Heart right ventricle (tissue), 16 donors: ENCODE results near the gene KRTAP10-6. TPM values are rescaled to one million over a fixed set of nuclear protein-coding genes. Genes with fewer than 3 reads are reported as not detected.

Experiments used
- ATAC-seq, 8 donors: fragments of 200-7000 bp; cut with Tn5 transposase; one replicate each; pipeline ENCODE4 v1.9.1; 2020; ENCODE audit warnings: mild to moderate bottlenecking in 8 of 8, moderate library complexity in 8 of 8, moderate number of reproducible peaks in 1 of 8
- DNase-seq, 2 donors: peaks; one replicate each; pipeline ENCODE4 v3.0.0-alpha.2; 2020
- H3K27ac ChIP-seq, 10 donors: fragments of 200-600 bp; sonication (generic) in 2 of 10; one replicate each; pipeline versions ENCODE4 v1.5.0 to v1.8.0; 2020 to 2022; ENCODE audit warnings: mild to moderate bottlenecking in 3 of 10
- H3K27me3 ChIP-seq, 7 donors: fragments of 200-600 bp; one replicate each; pipeline ENCODE4 v1.8.0; 2021 to 2022; ENCODE audit warnings: mild to moderate bottlenecking in 2 of 7
- H3K36me3 ChIP-seq, 9 donors: fragments of 200-600 bp; sonication (generic) in 1 of 9; one replicate each; pipeline versions ENCODE4 v1.5.0 to v1.8.0; 2020 to 2022; ENCODE audit warnings: mild to moderate bottlenecking in 2 of 9
- H3K4me1 ChIP-seq, 9 donors: fragments of 200-600 bp; sonication (generic) in 1 of 9; one replicate each; pipeline versions ENCODE4 v1.5.0 to v1.8.0; 2020 to 2022; ENCODE audit warnings: mild to moderate bottlenecking in 4 of 9
- H3K4me3 ChIP-seq, 10 donors: fragments of 200-600 bp; sonication (generic) in 2 of 10; one replicate each; pipeline versions ENCODE4 v1.5.0 to v1.8.0; 2020 to 2022; ENCODE audit warnings: mild to moderate bottlenecking in 7 of 10, moderate library complexity in 2 of 10
- H3K9me3 ChIP-seq, 11 donors: fragments of 200-600 bp in 10 of 11; sonication (generic) in 2 of 11; one replicate each; pipeline versions ENCODE4 v1.5.0 to v1.8.0; 2013 to 2022; ENCODE audit warnings: mild to moderate bottlenecking in 2 of 11, control low read depth in 1 of 11, moderate library complexity in 1 of 11
- CTCF ChIP-seq, 9 donors: fragments of 200-600 bp; sonication (generic) in 2 of 9; IDR thresholded peaks; one replicate each; pipeline versions ENCODE4 v1.5.0 to v1.8.0; 2021 to 2022; ENCODE audit warnings: antibody characterized with exemption in 9 of 9, mild to moderate bottlenecking in 5 of 9, moderate library complexity in 1 of 9
- WGBS, 2 donors: extraction: QIAGEN DNeasy Blood & Tissue Kit; methylation state at CpG; one replicate each; pipeline ENCODE4 v1.1.7; 2013; ENCODE audit warnings: inconsistent platforms in 1 of 2; 5-methylcytosine and 5-hydroxymethylcytosine counted together
- intact Hi-C, 10 donors: fragments of 100-400 bp; cut with DNase I; formaldehyde crosslinking; loops; one replicate each; pipeline versions ENCODE4 v1.11.1 to v1.14.2; 2022
- polyA plus RNA-seq, 2 donors: library from polyadenylated mRNA; stranded (reverse); fragments of 200-250 nt; gene quantifications; one replicate each; pipeline ENCODE4 v1.2.3, GENCODE V29; 2013
- total RNA-seq, 10 donors: library from RNA; stranded (reverse); fragmentation: NEBNext Ultra II Directional in 3 of 10; extraction: Animal tissue kit (Norgen Biotek cat#: 25700) in 3 of 10; gene quantifications; one replicate each; pipeline versions ENCODE4 v1.2.1 to v1.2.4, GENCODE V29; 2021 to 2023
- donor health status: Arrhythmogenic right ventricular cardiomyopathy.
- donor health status: ischemic (EF 13 %, LVEDD 7.1; RV severe dilation, severe dysfunction).
- donor health status: healthy with polysubstance abuse.
- donor health status: DM: no; HTN: yes; CAD: no.
- donor health status: DM: no; HTN: no; CAD: no.
- donor health status: ischemic (EF 25% LVEDD 6.9; RV normal size, moderate dysfunction).
- donor health status: ischemic (EF 25% LVEDD 5.7; RV mildly dilated, moderate dysfunction).
- donor health status: healthy.
- donor health status: DM: yes; HTN: yes; CAD: no.
- donor health status: Ischemic cardiomyopathy.
- donor health status: ischemic (EF 35%, LVEDD 5.7; RV mildly dilated, moderate dysfunction).
- donor health status: nonischemic (EF 11% LVEDD 7.7; RV severe dilation, severe dysfunction).
- donor health status: DM: yes; HTN: yes; CAD: no.
- donor health status: PGD.
- donor health status: ischemic (EF 29% LVEDD 5.4; RV normal size, mild dysfunction).
- donor health status: nonischemic (EF 23%, LVEDD 6.1; RV moderate dilation, normal function).

The KRTAP10-6 gene
- total and polyA plus RNA-seq, 12 donors = not detected

- TF ChIP-seq CTCF (IDR thresholded peaks at IDR 0.05) = no peak
- no peak for DNase-seq
- Histone ChIP-seq H3K36me3 (no peaks in the 10 kb centered on the region), H3K27ac (no peak overlapping the region), H3K27me3 (peaks cover 0 to 24% (median 5%) of the 10 kb centered on the region in 7 donors), H3K4me1 (no peaks in the 10 kb centered on the region), H3K4me3 (no peak overlapping the region), H3K9me3 (peaks cover 0 to 58% (median 14%) of the 10 kb centered on the region in 11 donors)
- intact Hi-C loops = no loop called here
- no peak for ATAC-seq
Observed at GRCh38 chr21:44609193-44609592, 16.9 kb upstream of the KRTAP10-6 start.

GRCh38 chr21:44606495-44606894 lies 14.2 kb upstream of the KRTAP10-6 start:
- Histone ChIP-seq H3K36me3 (no peaks in the 10 kb centered on the region), H3K4me3 (no peak overlapping the region), H3K4me1 (no peaks in the 10 kb centered on the region), H3K27ac (no peak overlapping the region), H3K27me3 (peaks cover 0 to 21% (median 12%) of the 10 kb centered on the region in 7 donors), H3K9me3 (peaks cover 0 to 56% (median 14%) of the 10 kb centered on the region in 11 donors)
- WGBS, 2 donors = 73 to 77% methylated on average over 4 of the region's 4 CpGs
- no peak for ATAC-seq
- intact Hi-C loops = no loop called here
- DNase-seq = no peak
- no peak for TF ChIP-seq CTCF (IDR thresholded peaks at IDR 0.05)

GRCh38 chr21:44603911-44604310 lies 11.6 kb upstream of the KRTAP10-6 start:
- DNase-seq = no peak
- Histone ChIP-seq H3K27ac (no peak overlapping the region), H3K4me3 (no peak overlapping the region), H3K27me3 (peaks cover 0 to 43% (median 12%) of the 10 kb centered on the region in 7 donors), H3K36me3 (no peaks in the 10 kb centered on the region), H3K9me3 (peaks cover 0 to 34% (median 0%) of the 10 kb centered on the region in 11 donors), H3K4me1 (no peaks in the 10 kb centered on the region)
- intact Hi-C loops = no loop called here
- no peak for ATAC-seq
- 85 to 86% methylated on average over 8 of the region's 8 CpGs for WGBS, 2 donors
- TF ChIP-seq CTCF (IDR thresholded peaks at IDR 0.05) = no peak

- H3K36me3 ChIP-seq = no peaks in the 10 kb centered on the region
- H3K4me3 ChIP-seq = no peak overlapping the region
- peaks cover 0 to 50% (median 12%) of the 10 kb centered on the region in 7 donors for H3K27me3 ChIP-seq
- TF ChIP-seq CTCF (IDR thresholded peaks at IDR 0.05) = no peak
- WGBS, 2 donors = 54 to 58% methylated on average over 17 of the region's 17 CpGs
- H3K27ac ChIP-seq = no peak overlapping the region
- ATAC-seq (no peak), DNase-seq (no peak)
- no peaks in the 10 kb centered on the region for H3K4me1 ChIP-seq
- H3K9me3 ChIP-seq = peaks cover 0 to 32% (median 0%) of the 10 kb centered on the region in 11 donors
- intact Hi-C loops = no loop called here
Observed at GRCh38 chr21:44603109-44603875, 11.0 kb upstream of the KRTAP10-6 start.
